ENCODE measurements around the gene MIP. TPM values are rescaled to one million over a fixed set of nuclear protein-coding genes. Genes with fewer than 3 reads are reported as not detected.
"Not testable (repeated sequence)": the region's sequence is repeated elsewhere in the genome, so short reads cannot be mapped to it uniquely, and the experiment has no call there.

Gene MIP
- total RNA-seq, 1 donor from 2014 or later: not detected

DNA sequence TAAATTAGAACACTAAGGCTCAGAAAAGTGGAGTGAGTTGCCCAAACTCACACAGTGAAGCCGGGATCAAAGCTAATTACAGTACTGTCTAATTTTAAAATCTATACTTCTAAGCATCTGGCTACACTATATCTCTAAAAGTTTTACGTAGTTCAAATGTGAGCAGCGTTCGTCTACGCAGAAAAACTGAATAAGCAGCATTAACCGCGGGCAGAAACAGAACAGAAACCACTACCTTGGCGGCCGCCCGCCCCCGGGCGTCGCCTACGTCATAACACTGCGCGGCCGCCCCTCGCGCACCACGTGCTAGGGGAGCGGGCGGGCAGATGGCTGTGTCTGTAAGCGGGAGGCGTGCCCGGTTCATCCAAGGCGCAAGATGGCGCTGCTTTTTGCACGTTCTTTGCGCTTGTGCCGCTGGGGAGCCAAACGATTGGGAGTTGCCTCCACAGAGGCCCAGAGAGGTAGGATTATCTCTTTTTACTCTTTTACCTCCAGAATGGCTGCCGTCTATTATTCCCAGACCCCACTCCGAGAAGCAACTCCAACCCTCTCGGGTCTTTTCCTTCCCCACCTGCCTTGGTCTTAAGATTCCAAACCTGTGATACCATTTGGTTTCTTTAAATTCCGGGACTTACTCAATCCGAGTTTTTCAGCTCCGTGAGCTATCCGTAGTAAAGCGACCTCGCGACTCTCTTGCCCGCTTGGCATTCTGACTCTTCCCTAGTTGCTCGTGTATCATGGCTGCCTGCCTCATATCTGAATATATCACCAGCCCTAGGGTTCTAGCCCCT, 14.0 kb upstream of the MIP start, which contains the start of gene SPRYD4:
TSS of gene SPRYD4 (plus strand) at position 363 of the 791 bp plus-strand sequence. CDS start at position 377, 14 bp downstream.
- peak; percentile 91 for DNase-seq

DNA sequence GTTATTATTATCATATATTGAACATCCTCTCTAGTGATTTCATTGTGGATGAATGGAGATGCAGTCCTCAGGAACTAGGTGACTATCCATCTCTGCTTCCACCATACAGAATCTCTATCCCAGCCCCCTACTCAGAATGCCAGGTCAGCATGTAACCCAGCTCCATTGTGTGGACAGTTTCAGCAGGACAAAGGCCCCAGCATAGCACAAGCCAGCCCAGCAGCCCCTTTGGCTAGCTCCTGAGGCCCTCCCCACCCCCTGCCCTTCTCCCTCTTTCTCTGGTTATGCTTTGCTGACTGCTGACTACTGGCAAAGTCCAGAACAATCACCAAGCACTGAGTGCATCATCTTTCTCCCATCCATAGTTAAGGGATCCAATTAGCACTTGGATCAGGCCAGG, 8.1 kb upstream of the MIP start:
- no peak for DNase-seq

DNA sequence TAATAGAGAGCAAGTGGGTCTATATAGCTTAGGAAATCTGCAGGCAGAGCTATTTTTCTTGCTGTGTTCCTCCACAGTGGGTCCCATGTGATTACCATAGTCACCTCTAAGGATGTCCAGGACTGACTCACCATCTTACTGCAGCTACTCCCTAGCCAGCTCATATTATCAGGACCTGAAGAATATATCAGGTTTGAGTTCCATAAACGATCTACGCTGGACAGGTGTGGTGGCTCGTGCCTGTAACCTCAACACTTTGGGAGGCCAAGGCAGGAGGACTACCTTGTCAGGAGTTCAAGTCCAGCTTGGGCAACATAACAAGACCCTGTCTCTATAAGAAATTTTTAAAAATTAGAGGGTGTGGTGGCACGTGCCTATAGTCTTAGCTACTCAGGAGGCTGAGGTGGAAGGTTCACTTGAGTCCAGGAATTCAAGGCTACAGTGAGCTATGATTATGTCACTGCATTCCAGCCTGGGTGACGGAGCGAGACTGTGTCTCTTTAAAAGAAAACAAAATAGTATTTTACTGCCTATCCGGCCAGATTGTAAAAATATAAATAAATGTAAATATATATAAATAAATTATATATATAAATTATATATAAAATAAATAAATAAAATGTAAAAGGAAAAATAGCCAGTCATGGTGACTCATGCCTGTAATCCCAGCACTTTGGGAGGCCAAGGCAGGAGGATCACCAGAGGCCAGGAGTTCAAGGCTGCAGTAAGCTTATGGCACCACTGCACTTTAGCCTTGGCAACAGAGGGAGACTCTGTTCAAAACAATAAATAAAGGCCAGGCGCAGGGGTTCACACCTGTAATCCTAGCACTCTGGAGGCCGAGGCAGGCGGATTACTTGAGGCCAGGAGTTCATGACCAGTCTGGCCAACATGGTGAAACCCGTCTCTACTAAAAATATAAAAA, 7.0 kb upstream of the MIP start:
- no peak for DNase-seq

DNA sequence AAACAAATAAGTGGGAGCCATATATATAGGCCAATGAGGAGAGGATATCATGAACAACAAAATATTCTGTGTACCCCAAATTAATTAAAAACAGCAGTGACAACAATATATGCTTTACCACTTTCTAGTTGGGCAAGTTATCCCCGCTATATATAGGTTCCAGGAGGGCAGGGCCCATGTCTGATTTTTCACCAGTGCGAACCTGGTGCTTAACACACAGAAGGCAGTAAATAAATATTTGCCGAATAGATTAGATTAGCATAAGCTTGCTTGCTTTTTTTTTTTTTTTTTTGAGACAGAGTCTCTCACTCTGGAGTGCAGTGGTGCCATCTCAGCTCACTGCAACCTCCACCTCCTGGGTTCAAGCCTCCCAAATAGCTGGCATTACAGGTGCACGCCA, 3.4 kb upstream of the MIP start:
- DNase-seq: no peak

DNA sequence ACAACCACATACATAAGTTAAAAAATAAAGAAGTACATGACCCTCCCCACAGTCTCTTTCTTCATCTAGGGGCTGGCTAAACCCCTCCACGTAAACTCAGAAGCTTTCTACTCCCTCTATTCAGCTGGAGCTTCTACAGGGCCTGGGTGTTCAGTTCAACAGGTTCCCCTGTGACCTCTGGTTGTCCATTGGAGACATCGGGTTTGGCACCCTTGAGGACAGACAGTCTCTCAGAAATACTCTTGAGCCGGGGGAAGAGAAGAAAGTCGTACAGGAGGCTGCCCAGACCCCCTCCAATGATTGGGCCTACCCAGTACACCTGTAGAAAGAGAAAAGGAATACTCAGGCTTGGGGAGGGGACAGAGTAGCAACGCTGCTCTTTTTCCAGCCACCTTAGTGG, 3.3 kb downstream of the MIP start:
- DNase-seq: no peak

DNA sequence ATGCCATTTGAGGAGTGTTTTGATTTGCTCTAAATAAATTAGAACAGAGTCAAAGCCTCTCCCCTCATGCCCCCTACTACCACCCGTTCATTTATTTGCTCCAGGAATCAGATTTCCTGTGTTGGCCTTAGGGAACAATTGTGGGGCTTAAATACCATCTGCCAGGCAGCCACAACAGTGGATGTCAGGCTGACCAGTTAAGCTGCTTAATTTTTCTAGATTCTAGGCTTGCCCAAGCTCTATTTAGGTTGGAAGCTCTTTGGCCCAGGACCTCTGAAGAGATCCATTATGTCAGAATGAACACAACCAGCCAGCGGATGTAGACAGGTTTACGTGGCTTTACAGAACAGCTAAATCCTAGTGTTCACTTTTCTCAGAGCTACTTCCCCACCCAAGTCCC, 4.2 kb downstream of the MIP start:
- no peak for DNase-seq

DNA sequence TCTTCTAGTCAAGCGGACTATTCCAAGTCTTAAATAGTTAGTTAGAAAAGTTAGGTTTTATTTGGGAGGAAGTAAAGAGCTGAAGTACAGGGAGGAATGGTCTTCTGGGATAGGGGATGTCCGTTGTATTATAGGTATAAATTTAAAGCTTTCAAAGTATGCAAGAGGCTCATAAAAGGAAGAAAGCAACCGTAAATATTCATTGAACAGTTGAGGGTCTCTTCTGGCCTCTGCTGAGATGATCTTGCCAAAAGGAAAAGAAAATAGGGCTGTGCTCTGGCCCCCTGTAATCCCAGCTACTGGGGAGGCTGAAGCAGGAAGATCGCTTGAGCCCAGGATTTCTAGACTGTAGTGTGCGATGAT, 4.9 kb downstream of the MIP start:
- DNase-seq: no peak

DNA sequence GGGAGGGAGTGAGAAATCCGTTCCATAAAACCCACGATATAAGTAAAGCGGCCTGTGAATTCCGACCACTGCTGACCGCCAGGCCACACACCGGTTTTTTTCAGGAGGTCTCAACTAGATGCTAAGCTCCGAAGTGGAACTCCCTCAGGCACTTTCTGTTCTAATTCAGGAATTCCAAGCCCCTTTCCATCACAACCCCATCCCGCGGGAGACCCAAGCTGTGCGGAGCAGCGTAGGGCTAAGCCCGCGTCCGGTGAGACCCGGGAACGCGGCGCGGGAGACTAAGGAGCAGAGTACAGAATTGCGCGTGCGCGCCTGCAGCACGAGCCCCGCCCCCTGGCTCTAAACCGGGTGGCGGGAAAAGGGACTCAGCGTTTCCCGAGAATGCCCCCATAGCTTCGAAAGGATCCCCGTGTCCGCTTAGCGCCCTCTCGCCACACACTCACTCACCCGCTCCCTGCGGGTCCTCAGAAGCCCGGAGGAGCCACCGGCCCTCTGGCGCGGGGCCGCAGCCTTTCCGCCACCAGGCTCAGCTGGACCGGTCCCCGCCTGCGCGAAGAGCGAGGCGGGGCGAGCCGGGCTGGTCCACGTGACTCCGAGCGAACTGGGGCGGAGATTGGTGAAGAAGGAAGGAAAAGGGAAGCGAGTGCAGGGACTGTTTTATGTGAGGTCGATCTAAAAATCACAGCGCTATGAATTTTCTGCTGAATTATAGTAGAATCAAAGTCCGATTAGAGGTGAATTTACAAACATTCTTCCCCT, 5.4 kb downstream of the MIP start, which contains the start of gene TIMELESS:
TSS of gene TIMELESS (minus strand) at position 567 of the 762 bp plus-strand sequence. CDS start 15,256 bp downstream, outside the sequence.
- peak; percentile 90 for DNase-seq

DNA sequence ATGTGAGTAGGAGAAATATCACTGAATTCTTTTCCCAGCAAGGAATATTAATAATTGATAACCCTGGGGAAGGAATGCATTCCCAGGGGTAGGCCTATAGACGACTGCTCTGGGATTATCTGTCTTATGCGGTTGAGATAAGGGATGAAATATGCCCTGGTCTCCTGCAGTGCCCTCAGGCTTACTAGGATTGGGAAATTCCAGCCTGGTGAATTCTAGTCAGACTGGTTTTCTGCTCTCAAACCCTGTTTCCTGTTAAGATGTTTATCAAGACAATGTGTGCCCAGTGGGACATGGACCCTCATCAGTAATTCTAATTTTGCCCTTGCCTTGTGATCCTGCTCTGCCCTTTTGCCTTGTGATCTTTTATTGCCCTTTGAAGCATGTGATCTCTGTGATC, 11.2 kb downstream of the MIP start:
- DNase-seq: not testable (repeated sequence)

DNA sequence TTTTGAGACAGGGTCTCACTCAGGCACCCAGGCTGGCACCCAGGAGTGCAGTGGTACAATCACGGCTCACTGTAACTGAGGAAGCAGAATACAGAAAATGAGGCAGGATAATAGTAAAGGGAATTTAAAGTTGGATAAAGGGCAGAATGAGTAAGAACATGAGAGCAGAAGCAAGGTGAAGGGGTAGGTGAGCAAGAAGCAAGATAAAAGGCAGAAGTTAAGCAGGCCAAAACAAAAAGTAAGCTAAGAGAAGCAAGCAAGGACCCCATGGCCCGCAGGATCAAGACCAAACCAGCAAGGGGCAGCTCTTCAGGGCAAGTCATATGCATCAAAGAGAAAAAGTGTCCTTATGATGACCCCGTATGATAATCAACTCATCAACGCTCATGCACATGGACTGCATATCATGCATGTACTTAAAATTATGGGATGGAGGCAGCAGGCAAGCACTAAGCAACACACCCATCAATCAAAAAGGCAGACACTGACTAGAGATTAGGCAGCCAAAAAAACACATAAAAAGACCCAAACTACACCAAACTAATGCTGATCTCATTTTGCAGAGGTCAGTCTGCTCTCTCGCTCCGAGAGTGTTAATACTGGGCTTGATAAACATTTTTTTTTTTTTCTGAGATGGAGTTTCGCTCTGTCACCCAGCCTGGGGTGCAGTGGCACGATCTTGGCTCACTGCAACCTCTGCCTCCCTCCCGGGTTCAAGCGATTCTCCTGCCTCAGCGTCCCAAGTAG, 16.9 kb downstream of the MIP start:
- DNase-seq: no peak

DNA sequence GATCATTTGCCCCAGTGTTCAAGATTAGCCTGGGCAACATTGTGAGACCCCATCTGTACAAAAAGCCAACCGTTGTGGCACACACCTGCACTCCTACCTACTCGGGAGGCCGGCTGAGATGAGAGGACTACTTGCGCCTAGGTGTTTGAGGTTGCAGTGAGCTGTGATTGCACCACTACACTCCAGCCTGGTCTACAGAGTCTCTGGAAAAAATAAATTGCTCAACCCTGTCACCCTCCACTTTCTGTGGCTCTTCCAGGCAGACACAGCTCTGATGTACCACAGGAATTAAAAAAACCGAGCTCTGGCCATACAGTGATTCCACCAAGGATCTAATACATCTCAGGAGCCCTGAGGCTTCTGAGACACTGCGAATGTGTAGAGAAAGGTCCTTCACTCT, 19.6 kb downstream of the MIP start:
- DNase-seq: no peak

DNA sequence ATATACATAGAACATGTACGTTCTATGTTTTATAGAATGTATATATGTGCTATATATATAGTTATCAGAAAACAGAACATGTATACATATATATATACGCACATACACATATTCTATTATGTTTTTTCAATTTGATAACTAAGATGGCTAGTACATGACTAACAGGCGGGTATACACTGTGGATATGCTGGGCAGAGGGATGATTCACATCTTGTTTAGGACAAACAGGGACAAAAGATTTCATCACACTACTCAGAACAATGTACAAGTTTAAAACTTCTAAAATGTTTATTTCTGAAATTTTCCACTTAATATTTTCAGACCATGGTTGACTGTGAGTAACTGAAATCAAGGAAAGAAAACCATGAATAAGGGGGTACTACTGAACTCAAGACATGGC, 22.6 kb downstream of the MIP start:
- no peak for DNase-seq

DNA sequence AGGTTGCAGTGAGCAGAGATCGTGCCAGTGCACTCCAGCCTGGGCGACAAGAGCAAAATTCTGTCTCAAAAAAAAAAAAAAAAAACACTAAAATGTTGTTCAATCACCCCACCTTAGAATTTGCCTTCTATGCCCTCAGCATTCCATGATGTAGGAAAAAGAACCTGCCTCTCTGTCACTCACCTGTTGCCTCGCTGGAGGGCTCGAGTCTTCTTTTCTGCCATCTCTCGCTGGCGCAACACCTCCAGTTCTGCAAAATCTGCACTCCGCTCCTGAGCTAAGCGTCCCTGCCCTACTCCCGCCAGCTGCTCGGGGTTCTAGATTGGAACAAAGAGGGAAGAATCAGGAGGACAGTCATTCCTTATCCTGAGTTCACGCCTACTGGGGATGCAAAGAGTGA, 23.2 kb downstream of the MIP start:
- no peak for DNase-seq

DNA sequence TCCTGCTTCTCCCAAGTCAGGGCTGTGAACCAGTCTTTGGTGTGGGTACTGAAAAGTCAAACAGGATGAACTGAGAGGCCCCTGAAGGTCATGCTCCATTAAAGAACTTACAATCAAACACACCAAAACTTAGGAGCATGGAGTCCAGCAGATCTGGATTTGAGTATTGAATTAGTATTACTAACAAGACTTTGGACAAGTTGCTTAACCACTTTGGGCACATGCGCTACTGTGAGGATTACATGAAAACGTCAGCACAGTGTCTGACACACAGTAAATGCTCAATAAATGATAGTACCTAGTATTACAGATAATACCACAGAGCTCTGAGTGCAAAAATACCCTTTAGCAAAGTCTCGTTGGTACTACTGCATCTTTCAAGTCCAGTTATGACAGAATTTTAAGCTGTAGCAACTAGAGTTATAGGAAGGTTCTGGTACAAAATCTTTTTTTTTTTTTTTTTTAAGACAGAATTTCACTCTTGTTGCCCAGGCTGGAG, 28.5 kb downstream of the MIP start:
- no peak for DNase-seq

DNA sequence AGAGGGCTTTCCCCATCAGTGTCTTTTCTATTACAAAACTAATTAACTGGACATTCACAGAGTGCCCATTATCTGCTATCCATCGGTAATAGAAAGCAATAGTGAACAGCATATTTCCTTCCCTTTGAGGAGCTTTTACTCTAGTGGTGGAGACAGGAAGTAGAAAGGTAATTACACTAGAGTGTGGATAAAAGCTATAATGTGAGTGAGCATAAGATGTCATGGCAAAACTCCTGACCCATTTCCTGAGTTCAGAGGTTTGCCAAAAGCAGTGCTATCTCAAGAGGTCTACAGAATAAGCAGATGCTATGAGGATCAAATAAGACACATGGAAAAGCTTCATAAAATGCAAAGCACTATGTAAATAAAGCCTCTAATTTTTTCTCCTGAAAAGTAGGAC, 29.3 kb downstream of the MIP start:
- DNase-seq: no peak

DNA sequence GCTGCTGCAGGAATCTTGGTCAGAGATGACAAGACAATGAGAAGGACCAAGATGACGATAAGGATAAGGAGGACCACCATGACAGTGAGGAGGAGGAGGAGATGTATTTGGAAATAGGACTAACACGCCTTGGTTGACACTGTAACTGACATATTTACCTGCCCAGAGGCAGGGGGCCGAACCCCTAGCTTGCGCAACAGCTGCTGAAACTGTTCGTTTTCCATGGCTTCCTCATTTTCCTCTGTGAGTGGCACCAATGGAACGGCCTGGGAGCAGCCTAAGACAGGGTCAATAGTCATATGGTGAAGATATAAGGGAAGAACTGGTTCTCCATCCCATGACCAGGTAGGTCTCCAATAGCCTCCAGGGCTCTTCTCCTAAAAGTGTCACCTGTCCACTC, 34.0 kb downstream of the MIP start:
- no peak for DNase-seq

DNA sequence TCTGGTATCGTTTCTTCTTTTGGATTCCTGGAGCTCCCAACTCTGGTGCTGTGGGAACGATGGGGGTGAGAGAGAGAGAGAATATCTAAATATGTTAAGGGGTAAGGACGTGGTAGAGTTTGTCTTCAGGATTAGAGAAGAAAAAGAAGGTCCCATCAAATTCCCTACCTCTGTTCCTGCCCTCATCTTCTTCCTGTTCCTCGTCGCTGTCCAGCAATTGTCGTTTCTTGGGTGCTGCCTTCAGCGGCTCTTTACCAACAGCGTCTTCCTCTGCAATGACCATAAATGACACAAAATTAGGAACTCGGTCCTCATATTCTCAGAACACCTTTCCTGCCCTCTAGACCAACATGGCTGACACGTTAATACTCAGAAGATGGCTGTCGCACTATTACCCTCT, 36.7 kb downstream of the MIP start:
- no peak for DNase-seq

DNA sequence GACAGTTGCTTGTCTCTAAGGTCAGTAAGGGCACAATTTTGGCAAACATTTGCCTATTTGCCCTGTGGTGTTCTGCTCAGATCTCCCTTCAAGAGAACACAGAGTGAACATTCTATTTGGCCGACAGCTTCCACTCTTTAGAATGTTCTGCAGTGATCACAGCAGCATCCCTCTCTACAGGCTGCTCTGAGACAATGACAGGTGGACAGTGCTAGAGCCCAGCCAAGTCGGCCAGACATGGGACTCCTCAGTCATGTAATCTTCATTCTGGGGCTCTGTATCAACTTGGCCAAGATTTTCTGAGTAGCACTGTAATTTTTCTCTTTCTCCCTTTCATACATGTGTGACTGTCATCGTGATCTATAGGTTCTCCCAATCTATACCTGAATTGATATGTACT, 40.1 kb downstream of the MIP start:
- DNase-seq: no peak

DNA sequence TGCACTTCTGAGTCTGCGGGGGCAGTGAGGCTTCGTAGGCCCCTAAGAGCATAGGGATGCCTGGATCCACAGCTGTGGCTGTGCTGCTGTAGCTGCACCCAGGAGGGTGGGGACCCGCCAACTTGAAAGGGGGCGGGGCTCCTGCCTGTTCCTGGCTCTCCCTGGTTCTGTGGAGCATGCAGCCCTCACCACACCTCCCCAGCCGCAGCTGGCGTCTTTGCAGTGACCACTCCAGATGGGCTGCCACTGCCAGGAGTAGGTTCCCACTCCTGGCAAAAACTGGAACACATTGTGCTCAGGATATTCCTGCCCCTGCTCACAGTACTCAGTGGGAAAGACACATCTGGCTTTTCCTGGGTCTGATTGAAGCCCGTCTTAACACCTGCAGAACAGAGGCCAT, 41.1 kb downstream of the MIP start:
- DNase-seq: no peak

DNA sequence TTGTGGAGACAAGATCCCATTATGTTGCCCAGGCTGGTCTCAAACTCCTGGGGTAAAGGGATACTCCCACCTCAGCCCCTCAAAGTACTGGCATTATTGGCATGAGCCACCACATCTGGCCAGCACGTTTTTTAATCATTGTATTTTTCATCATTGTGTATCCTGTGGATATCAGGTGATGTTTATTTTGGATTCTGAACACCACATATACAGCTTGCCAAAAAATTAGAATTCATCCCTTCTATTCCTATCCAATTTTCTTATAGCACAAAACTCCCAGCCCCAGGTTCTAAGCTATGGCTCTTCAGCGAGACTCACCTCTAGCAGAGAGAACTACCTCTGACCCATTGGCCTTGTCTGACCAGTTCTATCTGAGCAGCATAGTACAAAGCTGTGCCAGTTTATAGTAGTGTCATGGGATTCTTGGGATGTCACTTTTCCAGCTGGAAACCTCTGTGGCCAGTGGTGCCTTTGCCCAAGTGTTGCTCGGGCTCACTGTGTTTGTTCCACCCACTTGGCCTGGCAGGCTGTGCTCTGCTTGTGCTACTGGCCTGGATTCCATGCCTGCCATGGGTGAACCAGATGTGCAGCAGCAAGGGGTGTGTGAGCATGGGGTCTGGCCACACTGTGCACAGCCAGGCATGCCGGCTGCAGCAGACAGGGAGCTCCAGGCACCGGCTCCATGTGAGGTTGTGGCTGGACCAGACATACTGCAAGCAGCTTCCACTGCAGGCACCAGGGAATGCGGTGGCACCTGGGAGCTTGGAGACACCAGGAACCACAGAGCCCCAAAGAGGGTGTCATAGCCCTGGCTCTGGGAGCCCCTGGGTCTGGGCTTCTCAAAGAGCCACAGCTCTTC, 42.4 kb downstream of the MIP start:
- DNase-seq: no peak

DNA sequence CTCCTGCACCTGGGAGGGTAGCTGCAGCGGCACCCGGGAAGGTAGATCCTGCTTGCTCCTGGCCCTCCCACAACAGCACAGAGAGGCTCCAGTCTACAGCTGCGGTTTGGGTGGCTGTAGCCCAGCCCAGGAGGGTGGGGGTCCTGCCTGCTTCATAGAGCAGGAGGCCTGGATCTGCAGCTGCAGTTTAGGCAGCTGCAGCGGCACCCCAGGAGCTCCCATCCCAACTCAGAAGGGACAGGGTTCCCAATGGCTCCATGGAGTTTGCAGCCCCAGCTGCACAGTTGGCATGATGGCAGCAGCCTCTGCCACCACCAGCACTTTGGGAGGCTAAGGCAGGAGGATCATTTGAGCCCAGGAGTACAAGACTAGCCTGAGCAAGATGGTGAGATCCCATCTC, 43.7 kb downstream of the MIP start:
- no peak for DNase-seq

All from skin of body (tissue), 2 donors.